Stomach (tissue), 4 donors: ENCODE results near the gene SENP8.

Experiments
- EP300 ChIP-seq: sonication (generic); formaldehyde crosslinking; IDR thresholded peaks from one replicate; pipeline ENCODE4 v1.6.1; 2017; ENCODE audit warnings: antibody characterized with exemption
- POLR2A ChIP-seq, 4 donors: fragments of 450-650 bp; IDR thresholded peaks; one replicate each; pipeline ENCODE4 v1.6.1; 2016; ENCODE audit warnings: antibody characterized with exemption in 4 of 4, control low read depth in 2 of 4, mild to moderate bottlenecking in 1 of 4, moderate library complexity in 1 of 4
- POLR2AphosphoS5 ChIP-seq, 3 donors: sonication (generic); formaldehyde crosslinking; IDR thresholded peaks; one replicate each; pipeline ENCODE4 v1.6.1; 2016; ENCODE audit warnings: antibody characterized with exemption in 3 of 3
- TF ChIP-seq, protein P1 (sequence below), 7 experiments: fragments of 450-650 bp in 4 of 7; fragments of 200-600 bp in 3 of 7; sonication (generic) in 3 of 7; IDR thresholded peaks; one replicate each; pipeline ENCODE4 v1.5.1; 2016 to 2019; ENCODE audit warnings: antibody characterized with exemption in 7 of 7, control low read depth in 2 of 7, mild to moderate bottlenecking in 1 of 7

- no peak for TF ChIP-seq POLR2AphosphoS5 (IDR thresholded peaks at IDR 0.05)
- TF ChIP-seq, protein P1, sequence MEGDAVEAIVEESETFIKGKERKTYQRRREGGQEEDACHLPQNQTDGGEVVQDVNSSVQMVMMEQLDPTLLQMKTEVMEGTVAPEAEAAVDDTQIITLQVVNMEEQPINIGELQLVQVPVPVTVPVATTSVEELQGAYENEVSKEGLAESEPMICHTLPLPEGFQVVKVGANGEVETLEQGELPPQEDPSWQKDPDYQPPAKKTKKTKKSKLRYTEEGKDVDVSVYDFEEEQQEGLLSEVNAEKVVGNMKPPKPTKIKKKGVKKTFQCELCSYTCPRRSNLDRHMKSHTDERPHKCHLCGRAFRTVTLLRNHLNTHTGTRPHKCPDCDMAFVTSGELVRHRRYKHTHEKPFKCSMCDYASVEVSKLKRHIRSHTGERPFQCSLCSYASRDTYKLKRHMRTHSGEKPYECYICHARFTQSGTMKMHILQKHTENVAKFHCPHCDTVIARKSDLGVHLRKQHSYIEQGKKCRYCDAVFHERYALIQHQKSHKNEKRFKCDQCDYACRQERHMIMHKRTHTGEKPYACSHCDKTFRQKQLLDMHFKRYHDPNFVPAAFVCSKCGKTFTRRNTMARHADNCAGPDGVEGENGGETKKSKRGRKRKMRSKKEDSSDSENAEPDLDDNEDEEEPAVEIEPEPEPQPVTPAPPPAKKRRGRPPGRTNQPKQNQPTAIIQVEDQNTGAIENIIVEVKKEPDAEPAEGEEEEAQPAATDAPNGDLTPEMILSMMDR (IDR thresholded peaks at IDR 0.05) = no peak
- TF ChIP-seq POLR2A (IDR thresholded peaks at IDR 0.05) = no peak
- no peak for TF ChIP-seq EP300
Observed at GRCh38 chr15:72092006-72092405, 26.2 kb upstream of the SENP8 start.
